ENCODE results near the gene COL5A2.

COL5A2 gene

GRCh38 chr2:189147361-189147760, 32.2 kb downstream of the COL5A2 start:
- DNase-seq (ENCODE audit: low read depth), result no peak

- no peak for DNase-seq (ENCODE audit: low read depth)
These were observed 33.0 kb downstream of the COL5A2 start for GRCh38 chr2:189146553-189146952.

DNA sequence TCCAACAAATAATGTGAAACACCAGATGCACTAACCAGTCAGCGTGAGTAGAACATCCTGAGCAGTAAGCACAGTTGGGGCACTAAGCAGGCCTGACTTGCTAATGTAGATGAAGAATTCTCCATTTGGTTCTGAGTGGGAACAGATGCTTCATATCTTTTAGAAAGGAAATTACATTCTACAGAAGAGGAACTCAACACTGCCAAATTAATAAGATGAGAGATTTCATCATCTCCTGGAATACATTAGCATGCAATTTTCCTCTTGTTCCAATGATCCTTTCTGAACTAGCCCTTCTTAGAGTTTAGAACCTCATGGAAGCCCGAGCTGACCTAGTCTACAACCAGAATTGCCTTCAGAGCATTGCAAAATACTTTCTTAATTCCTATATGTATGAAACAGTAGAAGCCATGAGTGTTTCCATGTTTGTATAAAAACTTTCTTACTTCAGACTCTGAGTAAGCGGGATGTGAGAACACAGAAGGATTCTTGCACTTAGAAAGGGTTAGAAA, 34.8 kb downstream of the COL5A2 start:
- DNase-seq (ENCODE audit: low read depth), result peak; percentile 45

- peak; percentile 76 for DNase-seq (ENCODE audit: low read depth)
These were observed 35.6 kb downstream of the COL5A2 start for GRCh38 chr2:189143925-189144324.

- no peak for DNase-seq (ENCODE audit: low read depth)
These were observed 36.4 kb downstream of the COL5A2 start for GRCh38 chr2:189142893-189143759.

DNA sequence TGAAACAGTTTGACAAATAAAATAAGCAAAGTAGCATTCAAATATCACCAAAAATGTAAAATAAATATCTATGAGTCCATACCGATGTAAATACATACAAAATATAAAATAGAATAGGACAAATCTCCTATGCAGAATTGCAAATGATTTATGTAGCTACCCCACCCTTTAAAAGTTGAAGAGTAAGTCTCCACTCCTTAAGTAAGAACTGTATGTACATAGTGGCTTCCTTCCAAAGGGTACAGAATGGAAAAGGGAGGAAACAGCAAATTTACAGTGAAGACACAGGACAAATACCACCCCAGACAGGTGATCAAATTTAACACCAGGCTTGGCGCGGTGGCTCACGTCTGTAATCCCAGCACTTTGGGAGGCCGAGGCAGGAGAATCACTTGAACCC, 40.8 kb downstream of the COL5A2 start:
- no peak for DNase-seq (ENCODE audit: low read depth)

GRCh38 chr2:189137519-189137918, 42.0 kb downstream of the COL5A2 start:
- DNase-seq (ENCODE audit: low read depth), result no peak

GRCh38 chr2:189134485-189134884, 45.1 kb downstream of the COL5A2 start:
- no peak for DNase-seq (ENCODE audit: low read depth)

DNA sequence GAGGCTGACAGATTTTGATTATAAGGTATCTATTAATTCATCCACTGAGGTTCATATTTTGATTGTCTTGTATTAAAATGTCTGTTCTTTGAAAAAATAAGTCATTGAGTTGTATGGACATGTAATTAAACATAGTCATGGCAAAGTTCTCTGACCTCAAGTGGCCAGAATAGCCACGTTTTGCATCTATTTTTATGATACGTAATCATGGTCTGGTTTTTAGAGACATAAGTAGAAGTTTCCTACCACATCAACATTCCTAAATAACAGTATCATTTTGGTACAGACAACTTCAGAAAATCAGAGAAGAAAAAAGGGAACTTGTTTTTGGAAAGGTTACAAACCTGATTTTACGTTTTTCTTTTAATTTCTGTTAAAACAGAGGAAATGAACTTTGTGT, 47.6 kb downstream of the COL5A2 start:
- no peak for DNase-seq (ENCODE audit: low read depth)

GRCh38 chr2:189129971-189130370, 49.6 kb downstream of the COL5A2 start:
- peak; percentile 94 for DNase-seq (ENCODE audit: low read depth)

DNA sequence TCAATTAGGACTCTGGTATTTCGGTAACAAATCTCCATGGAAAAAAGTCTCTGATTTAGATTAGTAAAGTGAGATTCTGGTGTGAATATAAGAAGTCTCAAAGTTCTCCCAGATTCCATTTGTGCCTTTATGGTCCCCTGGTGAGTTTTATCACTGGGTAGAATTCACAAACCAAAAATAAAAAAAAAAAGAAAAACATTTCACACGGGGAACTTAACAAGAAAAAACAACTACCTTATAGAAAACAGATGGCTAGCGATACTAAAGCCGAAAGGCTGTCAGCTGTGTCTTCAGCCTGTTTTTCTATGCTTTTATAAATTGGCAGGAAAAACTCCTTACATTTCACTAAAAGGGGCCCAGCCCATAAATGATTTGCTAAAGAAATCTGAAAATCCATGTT, 50.6 kb downstream of the COL5A2 start:
- no peak for DNase-seq (ENCODE audit: low read depth)

GRCh38 chr2:189127756-189128155, 51.8 kb downstream of the COL5A2 start:
- no peak for DNase-seq (ENCODE audit: low read depth)

DNA sequence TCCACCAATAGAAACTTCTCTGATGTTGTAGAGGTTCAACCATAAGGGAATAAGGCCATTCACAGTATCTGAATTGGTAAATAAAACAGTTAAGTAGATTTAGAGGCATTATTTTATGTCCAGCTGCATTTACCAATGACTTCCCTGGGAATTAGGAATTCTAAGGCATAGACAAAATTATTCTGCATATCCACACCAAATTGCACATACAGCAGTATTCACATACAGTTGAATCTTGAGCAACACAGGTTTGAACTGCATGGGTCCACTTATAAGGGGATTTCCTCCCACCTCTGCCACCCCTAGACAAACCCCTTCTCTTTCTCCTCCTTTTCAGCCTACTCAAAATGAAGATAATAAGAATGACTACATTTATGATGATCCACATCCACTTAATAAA, 54.4 kb downstream of the COL5A2 start:
- DNase-seq (ENCODE audit: low read depth), result no peak

GRCh38 chr2:189124175-189124574, 55.4 kb downstream of the COL5A2 start:
- no peak for DNase-seq (ENCODE audit: low read depth)

GRCh38 chr2:189118386-189118785, 61.2 kb downstream of the COL5A2 start:
- no peak for DNase-seq (ENCODE audit: low read depth)

GRCh38 chr2:189116979-189117378, 62.6 kb downstream of the COL5A2 start:
- no peak for DNase-seq (ENCODE audit: low read depth)

GRCh38 chr2:189116087-189116486, 63.5 kb downstream of the COL5A2 start:
- no peak for DNase-seq (ENCODE audit: low read depth)

- no peak for DNase-seq (ENCODE audit: low read depth)
These were observed 64.4 kb downstream of the COL5A2 start for GRCh38 chr2:189115126-189115525.

GRCh38 chr2:189113963-189114362, 65.6 kb downstream of the COL5A2 start:
- no peak for DNase-seq (ENCODE audit: low read depth)

DNA sequence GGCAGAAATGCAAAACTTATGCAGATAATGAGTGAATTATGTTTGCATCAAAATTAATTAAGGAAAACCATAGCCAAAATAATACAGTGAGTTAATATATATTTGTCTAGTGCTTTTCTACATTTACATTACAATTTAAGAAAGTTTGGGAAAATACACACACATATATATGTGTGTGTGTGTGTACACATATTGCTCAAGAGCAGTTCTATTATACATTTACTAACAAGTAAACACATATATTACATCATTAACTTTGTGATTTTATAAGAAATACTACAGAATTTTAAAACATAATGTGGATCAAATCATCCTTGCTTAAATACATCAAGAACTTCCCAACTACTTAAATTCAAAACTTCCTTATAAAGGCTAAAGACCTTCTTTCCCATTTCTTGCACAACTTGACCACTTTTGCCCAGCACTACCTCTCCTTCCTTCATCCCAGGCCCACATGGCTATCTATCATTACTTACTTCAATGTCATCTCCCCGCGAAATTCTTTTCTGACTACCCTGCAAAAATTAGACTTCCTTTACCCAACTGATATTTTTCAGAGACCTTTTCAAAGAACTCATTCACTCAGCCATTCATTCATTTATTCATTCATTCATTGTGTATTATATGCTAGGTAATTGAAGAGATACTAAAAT, 68.4 kb downstream of the COL5A2 start:
- no peak for DNase-seq (ENCODE audit: low read depth)

GRCh38 chr2:189109921-189110397, 69.6 kb downstream of the COL5A2 start:
- DNase-seq (ENCODE audit: low read depth), result no peak

DNA sequence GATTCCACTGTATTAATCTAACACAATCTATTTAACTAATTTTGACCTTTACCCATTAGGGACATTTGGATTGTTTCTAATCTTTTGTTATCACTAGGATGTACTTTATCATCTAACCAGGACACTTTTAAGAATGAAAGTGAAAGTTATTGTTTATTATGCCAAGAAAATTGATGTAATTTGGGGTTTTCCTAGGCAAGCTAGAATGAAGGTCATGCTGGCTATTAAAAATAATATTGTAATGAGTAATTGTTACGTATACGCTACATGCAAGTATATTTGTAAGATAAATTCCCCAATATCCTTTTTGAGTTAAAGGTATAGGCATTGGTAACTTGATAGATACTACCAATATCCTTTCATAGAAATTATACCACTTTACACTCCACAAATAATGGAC, 74.6 kb downstream of the COL5A2 start:
- no peak for DNase-seq (ENCODE audit: low read depth)

DNA sequence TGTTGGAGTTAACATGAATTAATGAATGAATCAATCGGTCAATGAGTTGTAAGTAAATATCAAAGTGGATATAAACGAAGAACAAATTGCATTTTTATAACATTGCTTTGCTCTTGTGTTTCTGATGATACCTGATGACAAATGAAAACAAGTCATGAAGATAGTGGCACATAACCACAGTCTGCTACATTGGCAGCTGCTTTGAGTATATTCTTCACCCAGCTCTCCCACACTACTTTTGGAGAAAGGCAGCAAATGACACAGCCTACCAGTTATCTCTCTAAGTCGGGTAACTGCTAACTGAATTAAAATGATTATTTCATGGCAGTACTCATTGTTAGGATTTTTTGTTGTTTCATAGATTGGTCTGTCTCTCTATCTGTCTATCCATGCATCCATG, 76.8 kb downstream of the COL5A2 start:
- DNase-seq (ENCODE audit: low read depth), result no peak
